Glutamatergic neuron (in vitro differentiated cells): ENCODE measurements around the gene RAP2C. TPM values are rescaled to one million over a fixed set of nuclear protein-coding genes. Genes with fewer than 3 reads are reported as not detected.

ENCODE experiments used
- DNase-seq: peaks from one replicate; pipeline ENCODE4 v3.0.0; 2022
- H3K27ac Mint-ChIP-seq: one replicate; pipeline ENCODE4 v1.8.0; 2020; ENCODE audit warnings: mild to moderate bottlenecking, mixed read lengths, inconsistent platforms; ENCODE audit not compliant: unreplicated experiment
- H3K27me3 Mint-ChIP-seq: one replicate; pipeline ENCODE4 v1.8.0; 2020; ENCODE audit warnings: mild to moderate bottlenecking, moderate library complexity, mixed read lengths, inconsistent platforms; ENCODE audit not compliant: unreplicated experiment
- H3K36me3 Mint-ChIP-seq: one replicate; pipeline ENCODE4 v1.8.0; 2020; ENCODE audit warnings: mild to moderate bottlenecking, mixed read lengths, inconsistent platforms; ENCODE audit not compliant: unreplicated experiment
- H3K4me1 Mint-ChIP-seq: one replicate; pipeline ENCODE4 v1.8.0; 2020; ENCODE audit warnings: mild to moderate bottlenecking, low read depth, mixed read lengths, inconsistent platforms; ENCODE audit not compliant: unreplicated experiment
- H3K4me3 Mint-ChIP-seq: one replicate; pipeline ENCODE4 v1.8.0; 2020; ENCODE audit warnings: mild to moderate bottlenecking, mixed read lengths, inconsistent platforms; ENCODE audit not compliant: unreplicated experiment
- H3K9me3 Mint-ChIP-seq: one replicate; pipeline ENCODE4 v1.8.0; 2020; ENCODE audit warnings: mild to moderate bottlenecking, moderate library complexity, mixed read lengths, inconsistent platforms; ENCODE audit not compliant: unreplicated experiment
- CTCF ChIP-seq: fragments of 200-600 bp; sonication (generic); IDR thresholded peaks from one replicate; pipeline ENCODE4 v1.5.0; 2021; ENCODE audit not compliant: partially characterized antibody, unreplicated experiment
- total RNA-seq: library from RNA; stranded (reverse); fragmentation: NEBNext Ultra II Directional; extraction: Animal tissue kit (Norgen Biotek cat#: 25700); gene quantifications from one replicate; pipeline ENCODE4 v1.2.1, GENCODE V29; 2021; ENCODE audit not compliant: unreplicated experiment

Gene RAP2C
- total RNA-seq, 1 donor from 2014 or later = 22.2 TPM

GRCh38 chrX:132173647-132174046, 45.6 kb downstream of the RAP2C start:
- Mint-ChIP-seq H3K9me3 (no peaks in the 10 kb centered on the region), H3K36me3 (no peaks in the 10 kb centered on the region), H3K27ac (no peak overlapping the region), H3K27me3 (no peaks in the 10 kb centered on the region), H3K4me1 (no peaks in the 10 kb centered on the region), H3K4me3 (no peak overlapping the region)
- no peak for DNase-seq
- no peak for TF ChIP-seq CTCF

GRCh38 chrX:132171881-132172280, 47.4 kb downstream of the RAP2C start:
- Mint-ChIP-seq H3K9me3 (no peaks in the 10 kb centered on the region), H3K27me3 (no peaks in the 10 kb centered on the region), H3K36me3 (no peaks in the 10 kb centered on the region), H3K4me3 (no peak overlapping the region), H3K4me1 (no peaks in the 10 kb centered on the region), H3K27ac (no peak overlapping the region)
- no peak for DNase-seq
- TF ChIP-seq CTCF = no peak

- Mint-ChIP-seq H3K27ac (no peak overlapping the region), H3K27me3 (no peaks in the 10 kb centered on the region), H3K36me3 (no peaks in the 10 kb centered on the region), H3K9me3 (no peaks in the 10 kb centered on the region), H3K4me3 (no peak overlapping the region), H3K4me1 (no peaks in the 10 kb centered on the region)
- DNase-seq = no peak
- no peak for TF ChIP-seq CTCF
Observed at GRCh38 chrX:132171478-132171877, 47.8 kb downstream of the RAP2C start.

GRCh38 chrX:132169554-132169953, 49.7 kb downstream of the RAP2C start:
- no peaks in the 10 kb centered on the region for H3K36me3 Mint-ChIP-seq
- no peaks in the 10 kb centered on the region for H3K27me3 Mint-ChIP-seq
- TF ChIP-seq CTCF = no peak
- H3K27ac Mint-ChIP-seq = no peak overlapping the region
- no peaks in the 10 kb centered on the region for H3K4me1 Mint-ChIP-seq
- no peaks in the 10 kb centered on the region for H3K9me3 Mint-ChIP-seq
- DNase-seq = no peak
- no peak overlapping the region for H3K4me3 Mint-ChIP-seq

GRCh38 chrX:132165651-132166050, 53.6 kb downstream of the RAP2C start:
- Mint-ChIP-seq H3K4me3 (no peak overlapping the region), H3K9me3 (peaks cover 2% of the 10 kb centered on the region), H3K36me3 (no peaks in the 10 kb centered on the region), H3K27ac (no peak overlapping the region), H3K27me3 (peaks cover 3% of the 10 kb centered on the region), H3K4me1 (no peaks in the 10 kb centered on the region)
- no peak for TF ChIP-seq CTCF
- no peak for DNase-seq
